Gastroesophageal sphincter (tissue), 3 donors: Measurements from ENCODE around the gene HPSE2.

ENCODE experiments used
- POLR2A ChIP-seq, 2 donors: fragments of 450-650 bp; IDR thresholded peaks; one replicate each; pipeline ENCODE4 v1.6.1; 2017; ENCODE audit warnings: antibody characterized with exemption in 2 of 2, mild to moderate bottlenecking in 2 of 2, moderate library complexity in 1 of 2
- TF ChIP-seq, protein P1 (sequence below), 4 experiments: fragments of 200-600 bp in 2 of 4; fragments of 450-650 bp in 2 of 4; sonication (generic) in 1 of 4; IDR thresholded peaks; one replicate each; pipeline ENCODE4 v1.5.1; 2017 to 2019; ENCODE audit warnings: antibody characterized with exemption in 4 of 4, mild to moderate bottlenecking in 2 of 4, moderate library complexity in 2 of 4

- no peak for TF ChIP-seq POLR2A (IDR thresholded peaks at IDR 0.05)
- TF ChIP-seq, protein P1, sequence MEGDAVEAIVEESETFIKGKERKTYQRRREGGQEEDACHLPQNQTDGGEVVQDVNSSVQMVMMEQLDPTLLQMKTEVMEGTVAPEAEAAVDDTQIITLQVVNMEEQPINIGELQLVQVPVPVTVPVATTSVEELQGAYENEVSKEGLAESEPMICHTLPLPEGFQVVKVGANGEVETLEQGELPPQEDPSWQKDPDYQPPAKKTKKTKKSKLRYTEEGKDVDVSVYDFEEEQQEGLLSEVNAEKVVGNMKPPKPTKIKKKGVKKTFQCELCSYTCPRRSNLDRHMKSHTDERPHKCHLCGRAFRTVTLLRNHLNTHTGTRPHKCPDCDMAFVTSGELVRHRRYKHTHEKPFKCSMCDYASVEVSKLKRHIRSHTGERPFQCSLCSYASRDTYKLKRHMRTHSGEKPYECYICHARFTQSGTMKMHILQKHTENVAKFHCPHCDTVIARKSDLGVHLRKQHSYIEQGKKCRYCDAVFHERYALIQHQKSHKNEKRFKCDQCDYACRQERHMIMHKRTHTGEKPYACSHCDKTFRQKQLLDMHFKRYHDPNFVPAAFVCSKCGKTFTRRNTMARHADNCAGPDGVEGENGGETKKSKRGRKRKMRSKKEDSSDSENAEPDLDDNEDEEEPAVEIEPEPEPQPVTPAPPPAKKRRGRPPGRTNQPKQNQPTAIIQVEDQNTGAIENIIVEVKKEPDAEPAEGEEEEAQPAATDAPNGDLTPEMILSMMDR (IDR thresholded peaks at IDR 0.05) = no peak
Measured at GRCh38 chr10:98885378-98885777, 350.3 kb downstream of the HPSE2 start.
